Measurements from ENCODE around the gene SRRM3. TPM values are rescaled to one million over a fixed set of nuclear protein-coding genes. Genes with fewer than 3 reads are reported as not detected.
A peak's percentile ranks its signal among the peaks of the same experiment; 100 is the strongest.
"Not testable (repeated sequence)": the region's sequence is repeated elsewhere in the genome, so short reads cannot be mapped to it uniquely, and the experiment has no call there.

SRRM3 gene
- total and polyA plus RNA-seq, 12 donors = 5.6 to 140 (median 33.3) TPM

- intact Hi-C loops (cut with DNase I) = no loop called here
These were observed 32.5 kb downstream of the SRRM3 start for GRCh38 chr7:76234282-76234584.

GRCh38 chr7:76234931-76235441, 33.3 kb downstream of the SRRM3 start:
- no peak for TF ChIP-seq POLR2A (IDR thresholded peaks at IDR 0.05)
- TF ChIP-seq, protein P1, sequence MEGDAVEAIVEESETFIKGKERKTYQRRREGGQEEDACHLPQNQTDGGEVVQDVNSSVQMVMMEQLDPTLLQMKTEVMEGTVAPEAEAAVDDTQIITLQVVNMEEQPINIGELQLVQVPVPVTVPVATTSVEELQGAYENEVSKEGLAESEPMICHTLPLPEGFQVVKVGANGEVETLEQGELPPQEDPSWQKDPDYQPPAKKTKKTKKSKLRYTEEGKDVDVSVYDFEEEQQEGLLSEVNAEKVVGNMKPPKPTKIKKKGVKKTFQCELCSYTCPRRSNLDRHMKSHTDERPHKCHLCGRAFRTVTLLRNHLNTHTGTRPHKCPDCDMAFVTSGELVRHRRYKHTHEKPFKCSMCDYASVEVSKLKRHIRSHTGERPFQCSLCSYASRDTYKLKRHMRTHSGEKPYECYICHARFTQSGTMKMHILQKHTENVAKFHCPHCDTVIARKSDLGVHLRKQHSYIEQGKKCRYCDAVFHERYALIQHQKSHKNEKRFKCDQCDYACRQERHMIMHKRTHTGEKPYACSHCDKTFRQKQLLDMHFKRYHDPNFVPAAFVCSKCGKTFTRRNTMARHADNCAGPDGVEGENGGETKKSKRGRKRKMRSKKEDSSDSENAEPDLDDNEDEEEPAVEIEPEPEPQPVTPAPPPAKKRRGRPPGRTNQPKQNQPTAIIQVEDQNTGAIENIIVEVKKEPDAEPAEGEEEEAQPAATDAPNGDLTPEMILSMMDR (IDR thresholded peaks at IDR 0.05) = no peak
- no peak overlapping the region for H3K4me3 ChIP-seq
- peak; percentile 72 to 87 (median 85) for DNase-seq
- peaks cover 10% of the 10 kb centered on the region for H3K27me3 ChIP-seq
- WGBS, 4 donors = 0 to 5% (median 3%) methylated on average over 4 to 48 of the region's 48 CpGs
- no peaks in the 10 kb centered on the region for H3K4me1 ChIP-seq (replicated peaks in 1 of 2)
- no peak overlapping the region for H3K27ac ChIP-seq
- no peaks in the 10 kb centered on the region for H3K9me3 ChIP-seq (replicated peaks in 1 of 3)
- no peaks in the 10 kb centered on the region for H3K36me3 ChIP-seq (replicated peaks in 1 of 2)
- intact Hi-C loops (cut with DNase I) = no loop called here

More at GRCh38 chr7:76234282-76234584, 32.5 kb downstream of the SRRM3 start:
- no peak for DNase-seq
- Histone ChIP-seq H3K36me3 (replicated peaks in 1 of 2) (no peaks in the 10 kb centered on the region), H3K4me1 (replicated peaks in 1 of 2) (no peaks in the 10 kb centered on the region), H3K9me3 (replicated peaks in 1 of 3) (no peaks in the 10 kb centered on the region), H3K4me3 (no peak overlapping the region), H3K27me3 (peaks cover 11% of the 10 kb centered on the region), H3K27ac (no peak overlapping the region)
- WGBS, 4 donors = 67 to 90% (median 76%) methylated on average over 3 to 4 of the region's 4 CpGs
- TF ChIP-seq, protein P1 (IDR thresholded peaks at IDR 0.05) = no peak
- no peak for TF ChIP-seq POLR2A (IDR thresholded peaks at IDR 0.05)

- TF ChIP-seq POLR2A (IDR thresholded peaks at IDR 0.05) = no peak
- H3K27me3 ChIP-seq = peaks cover 3% of the 10 kb centered on the region
- 56 to 65% (median 61%) methylated on average over 7 to 8 of the region's 8 CpGs for WGBS, 4 donors
These were observed 34.5 kb downstream of the SRRM3 start for GRCh38 chr7:76236224-76236623.

DNA sequence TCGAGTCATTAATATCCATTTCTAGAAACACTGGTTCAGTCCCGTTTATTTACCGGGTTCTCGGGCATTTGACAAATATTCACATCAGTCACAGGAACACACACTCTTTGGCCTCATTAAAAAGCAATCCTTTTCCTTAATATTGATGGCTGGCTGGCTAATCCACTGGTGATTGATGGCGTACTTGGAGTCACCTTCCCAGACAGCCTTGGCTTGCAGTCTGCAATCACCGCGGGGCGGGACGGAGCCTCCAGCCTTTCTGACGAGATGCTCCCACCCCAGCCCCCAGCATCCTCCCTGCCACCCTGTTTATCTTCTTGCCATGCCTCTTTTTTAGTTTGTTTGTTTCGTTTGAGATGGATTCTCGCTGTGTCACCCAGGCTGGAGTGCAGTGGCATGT, 36.6 kb downstream of the SRRM3 start:
- Histone ChIP-seq H3K9me3 (replicated peaks in 1 of 3) (no peaks in the 10 kb centered on the region), H3K4me3 (no peak overlapping the region), H3K27ac (no peak overlapping the region), H3K36me3 (replicated peaks in 1 of 2) (no peaks in the 10 kb centered on the region), H3K4me1 (replicated peaks in 1 of 2) (no peaks in the 10 kb centered on the region), H3K27me3 (no peaks in the 10 kb centered on the region)
- intact Hi-C loops (cut with DNase I) = no loop called here
- no peak for DNase-seq
- TF ChIP-seq, protein P1 (IDR thresholded peaks at IDR 0.05) = no peak
- TF ChIP-seq POLR2A (IDR thresholded peaks at IDR 0.05) = no peak
- 12 to 35% (median 20%) methylated on average over 12 of the region's 12 CpGs for WGBS, 4 donors

More at GRCh38 chr7:76236224-76236623, 34.5 kb downstream of the SRRM3 start:
- H3K36me3 ChIP-seq (replicated peaks in 1 of 2) = no peaks in the 10 kb centered on the region
- H3K27ac ChIP-seq = no peak overlapping the region
- no peaks in the 10 kb centered on the region for H3K9me3 ChIP-seq (replicated peaks in 1 of 3)
- intact Hi-C loops (cut with DNase I) = no loop called here
- no peak for DNase-seq
- no peak overlapping the region for H3K4me3 ChIP-seq
- no peaks in the 10 kb centered on the region for H3K4me1 ChIP-seq (replicated peaks in 1 of 2)

GRCh38 chr7:76241141-76241540, 39.4 kb downstream of the SRRM3 start:
- no peak overlapping the region for H3K4me3 ChIP-seq
- intact Hi-C loops (cut with DNase I) = no loop called here
- no peaks in the 10 kb centered on the region for H3K36me3 ChIP-seq (replicated peaks in 1 of 2)
- no peak for DNase-seq
- no peak overlapping the region for H3K27ac ChIP-seq
- no peaks in the 10 kb centered on the region for H3K9me3 ChIP-seq (replicated peaks in 1 of 3)
- TF ChIP-seq POLR2A (IDR thresholded peaks at IDR 0.05) = no peak
- TF ChIP-seq, protein P1 (IDR thresholded peaks at IDR 0.05) = no peak
- no peaks in the 10 kb centered on the region for H3K4me1 ChIP-seq (replicated peaks in 1 of 2)
- no peaks in the 10 kb centered on the region for H3K27me3 ChIP-seq
- WGBS, 4 donors = 71 to 93% (median 81%) methylated on average over 1 to 5 of the region's 5 CpGs

- 87 to 89% (median 89%) methylated on average over 5 of the region's 5 CpGs for WGBS, 4 donors
- DNase-seq; H3K4me3 ChIP-seq; H3K27ac ChIP-seq; intact Hi-C loops (cut with DNase I); H3K4me1 ChIP-seq (replicated peaks in 1 of 2); H3K36me3 ChIP-seq (replicated peaks in 1 of 2); H3K27me3 ChIP-seq; H3K9me3 ChIP-seq (replicated peaks in 1 of 3): not testable (repeated sequence)
These were observed 40.9 kb downstream of the SRRM3 start for GRCh38 chr7:76242517-76243063.
